ENCODE results near the gene SKAP2.

DNA sequence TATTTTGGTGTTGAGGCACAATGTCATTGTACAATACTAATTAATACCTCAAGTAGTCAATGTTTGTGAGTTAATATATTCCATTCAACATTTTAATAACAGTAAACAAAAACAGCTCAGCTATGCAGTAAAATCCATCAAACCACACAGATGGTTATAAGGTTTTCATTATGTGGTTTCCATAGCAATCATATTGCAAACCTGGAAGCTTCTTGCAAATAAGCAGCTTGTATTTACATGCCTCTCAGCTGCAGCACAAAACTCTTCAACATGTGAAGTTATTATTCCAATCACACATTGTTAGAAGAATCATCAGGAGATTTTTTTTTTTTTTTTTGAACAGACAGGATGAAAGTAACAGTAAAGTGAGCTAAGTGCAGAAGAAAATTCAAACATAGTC lies 170.2 kb downstream of the SKAP2 start:
- TF ChIP-seq BMI1 (IDR thresholded peaks at IDR 0.05; ENCODE audit: borderline replicate concordance) (no peak), CTCF (IDR thresholded peaks at IDR 0.05 in 2 of 3, conservative IDR thresholded peaks at IDR 0.05 in 1 of 3; ENCODE audit: control insufficient read depth in 2 of 3, extremely low read depth in 1 of 3, insufficient read depth in 1 of 3, low read depth in 3 of 3, low read length in 3 of 3) (no peak), GATAD2B (conservative IDR thresholded peaks at IDR 0.05; ENCODE audit: low read depth) (no peak)

All from GM12878 (cell line).